Gastrocnemius medialis (tissue), 4 donors: ENCODE measurements around the gene CFAP221.

ENCODE experiments used
- CTCF ChIP-seq, 5 experiments: fragments of 450-650 bp in 3 of 5; fragments of 200-600 bp in 2 of 5; sonication (generic) in 2 of 5; IDR thresholded peaks in 4 of 5; conservative IDR thresholded peaks in 1 of 5; 1 replicate in 4 of 5; 2 replicates in 1 of 5; pipeline ENCODE4 v1.5.1; 2016 to 2019; ENCODE audit warnings: antibody characterized with exemption in 5 of 5, mild to moderate bottlenecking in 3 of 5, moderate library complexity in 3 of 5
- POLR2A ChIP-seq, 2 donors: fragments of 450-650 bp; IDR thresholded peaks; one replicate each; pipeline ENCODE4 v1.6.1; 2017; ENCODE audit warnings: antibody characterized with exemption in 2 of 2, mild to moderate bottlenecking in 2 of 2, moderate library complexity in 2 of 2

- TF ChIP-seq CTCF (IDR thresholded peaks at IDR 0.05 in 4 of 5, conservative IDR thresholded peaks at IDR 0.05 in 1 of 5) (no peak), POLR2A (IDR thresholded peaks at IDR 0.05) (no peak)
Measured at GRCh38 chr2:119598596-119599263, 54.5 kb downstream of the CFAP221 start.
